ENCODE results near the gene PLPPR1. TPM values are rescaled to one million over a fixed set of nuclear protein-coding genes. Genes with fewer than 3 reads are reported as not detected.
"Not testable (repeated sequence)": the region's sequence is repeated elsewhere in the genome, so short reads cannot be mapped to it uniquely, and the experiment has no call there.

Gene PLPPR1
- total RNA-seq, 3 donors from 2014 or later, result not detected

- DNase-seq, result no peak
- no peaks in the 10 kb centered on the region for H3K4me1 Mint-ChIP-seq (ENCODE audit: low read depth)
- ATAC-seq, result no peak
- no peaks in the 10 kb centered on the region for H3K9me3 Mint-ChIP-seq
- peaks cover 45% of the 10 kb centered on the region for H3K27me3 Mint-ChIP-seq (ENCODE audit: low read depth)
- no peak overlapping the region for H3K4me3 Mint-ChIP-seq
- H3K36me3 Mint-ChIP-seq (ENCODE audit: insufficient read depth), result no peaks in the 10 kb centered on the region
Measured at GRCh38 chr9:101029315-101030085, 973 bp downstream of the PLPPR1 start.

- Mint-ChIP-seq H3K4me3 (no peak overlapping the region), H3K27me3 (ENCODE audit: low read depth) (peaks cover 45% of the 10 kb centered on the region), H3K4me1 (ENCODE audit: low read depth) (no peaks in the 10 kb centered on the region), H3K36me3 (ENCODE audit: insufficient read depth) (no peaks in the 10 kb centered on the region), H3K9me3 (no peaks in the 10 kb centered on the region)
- DNase-seq, result no peak
- ATAC-seq, result no peak
Measured at GRCh38 chr9:101030086-101030391, 1.5 kb downstream of the PLPPR1 start.

- no peaks in the 10 kb centered on the region for H3K9me3 Mint-ChIP-seq
- ATAC-seq (no peak), DNase-seq (no peak)
- H3K4me3 Mint-ChIP-seq, result no peak overlapping the region
- no peaks in the 10 kb centered on the region for H3K4me1 Mint-ChIP-seq (ENCODE audit: low read depth)
- peaks cover 34% of the 10 kb centered on the region for H3K27me3 Mint-ChIP-seq (ENCODE audit: low read depth)
- no peaks in the 10 kb centered on the region for H3K36me3 Mint-ChIP-seq (ENCODE audit: insufficient read depth)
Measured at GRCh38 chr9:101032426-101032825, 3.9 kb downstream of the PLPPR1 start.

GRCh38 chr9:101034222-101034621, 5.7 kb downstream of the PLPPR1 start:
- Mint-ChIP-seq H3K4me3 (no peak overlapping the region), H3K27me3 (ENCODE audit: low read depth) (peaks cover 25% of the 10 kb centered on the region), H3K4me1 (ENCODE audit: low read depth) (no peaks in the 10 kb centered on the region), H3K9me3 (no peaks in the 10 kb centered on the region), H3K36me3 (ENCODE audit: insufficient read depth) (no peaks in the 10 kb centered on the region)
- no peak for ATAC-seq
- DNase-seq, result no peak

- ATAC-seq (no peak), DNase-seq (no peak)
- H3K9me3 Mint-ChIP-seq, result no peaks in the 10 kb centered on the region
- no peaks in the 10 kb centered on the region for H3K4me1 Mint-ChIP-seq (ENCODE audit: low read depth)
- H3K27me3 Mint-ChIP-seq (ENCODE audit: low read depth), result peaks cover 16% of the 10 kb centered on the region
- no peak overlapping the region for H3K4me3 Mint-ChIP-seq
- H3K36me3 Mint-ChIP-seq (ENCODE audit: insufficient read depth), result no peaks in the 10 kb centered on the region
Measured at GRCh38 chr9:101035098-101035497, 6.6 kb downstream of the PLPPR1 start.

GRCh38 chr9:101037430-101037829, 8.9 kb downstream of the PLPPR1 start:
- H3K36me3 Mint-ChIP-seq (ENCODE audit: insufficient read depth), result no peaks in the 10 kb centered on the region
- H3K4me1 Mint-ChIP-seq (ENCODE audit: low read depth), result no peaks in the 10 kb centered on the region
- no peak for DNase-seq
- no peaks in the 10 kb centered on the region for H3K9me3 Mint-ChIP-seq
- no peak for ATAC-seq
- H3K27me3 Mint-ChIP-seq (ENCODE audit: low read depth), result peaks cover 3% of the 10 kb centered on the region
- H3K4me3 Mint-ChIP-seq, result no peak overlapping the region

- ATAC-seq (no peak), DNase-seq (no peak)
- H3K36me3 Mint-ChIP-seq (ENCODE audit: insufficient read depth), result no peaks in the 10 kb centered on the region
- H3K9me3 Mint-ChIP-seq, result no peaks in the 10 kb centered on the region
- H3K4me1 Mint-ChIP-seq (ENCODE audit: low read depth), result no peaks in the 10 kb centered on the region
- H3K27me3 Mint-ChIP-seq (ENCODE audit: low read depth), result peaks cover 3% of the 10 kb centered on the region
- H3K4me3 Mint-ChIP-seq, result no peak overlapping the region
Measured at GRCh38 chr9:101038488-101038887, 10.0 kb downstream of the PLPPR1 start.

GRCh38 chr9:101039581-101039980, 11.1 kb downstream of the PLPPR1 start:
- not testable (repeated sequence) for ATAC-seq; H3K4me3 Mint-ChIP-seq; H3K36me3 Mint-ChIP-seq (ENCODE audit: insufficient read depth); H3K9me3 Mint-ChIP-seq; DNase-seq; H3K27me3 Mint-ChIP-seq (ENCODE audit: low read depth); H3K4me1 Mint-ChIP-seq (ENCODE audit: low read depth)

- ATAC-seq (no peak), DNase-seq (no peak)
- Mint-ChIP-seq H3K36me3 (ENCODE audit: insufficient read depth) (no peaks in the 10 kb centered on the region), H3K4me3 (no peak overlapping the region), H3K4me1 (ENCODE audit: low read depth) (no peaks in the 10 kb centered on the region), H3K9me3 (no peaks in the 10 kb centered on the region), H3K27me3 (ENCODE audit: low read depth) (peaks cover 2% of the 10 kb centered on the region)
Measured at GRCh38 chr9:101047848-101048397, 19.4 kb downstream of the PLPPR1 start.

GRCh38 chr9:101050650-101051049, 22.1 kb downstream of the PLPPR1 start:
- ATAC-seq, result no peak
- no peak overlapping the region for H3K4me3 Mint-ChIP-seq
- H3K4me1 Mint-ChIP-seq (ENCODE audit: low read depth), result no peaks in the 10 kb centered on the region
- H3K27me3 Mint-ChIP-seq (ENCODE audit: low read depth), result peaks cover 5% of the 10 kb centered on the region
- DNase-seq, result no peak
- no peaks in the 10 kb centered on the region for H3K36me3 Mint-ChIP-seq (ENCODE audit: insufficient read depth)
- H3K9me3 Mint-ChIP-seq, result peaks cover 3% of the 10 kb centered on the region

- DNase-seq (no peak), ATAC-seq (no peak)
- peaks cover 4% of the 10 kb centered on the region for H3K9me3 Mint-ChIP-seq
- no peaks in the 10 kb centered on the region for H3K4me1 Mint-ChIP-seq (ENCODE audit: low read depth)
- H3K36me3 Mint-ChIP-seq (ENCODE audit: insufficient read depth), result no peaks in the 10 kb centered on the region
- peaks cover 2% of the 10 kb centered on the region for H3K27me3 Mint-ChIP-seq (ENCODE audit: low read depth)
- no peak overlapping the region for H3K4me3 Mint-ChIP-seq
Measured at GRCh38 chr9:101054657-101055056, 26.1 kb downstream of the PLPPR1 start.

GRCh38 chr9:101055516-101055915, 27.0 kb downstream of the PLPPR1 start:
- Mint-ChIP-seq H3K27me3 (ENCODE audit: low read depth) (peaks cover 2% of the 10 kb centered on the region), H3K9me3 (peaks cover 4% of the 10 kb centered on the region), H3K4me1 (ENCODE audit: low read depth) (no peaks in the 10 kb centered on the region), H3K36me3 (ENCODE audit: insufficient read depth) (no peaks in the 10 kb centered on the region), H3K4me3 (no peak overlapping the region)
- ATAC-seq, result no peak
- DNase-seq, result no peak

- no peaks in the 10 kb centered on the region for H3K4me1 Mint-ChIP-seq (ENCODE audit: low read depth)
- no peak for ATAC-seq
- H3K27me3 Mint-ChIP-seq (ENCODE audit: low read depth), result no peaks in the 10 kb centered on the region
- no peak overlapping the region for H3K4me3 Mint-ChIP-seq
- H3K9me3 Mint-ChIP-seq, result no peaks in the 10 kb centered on the region
- no peaks in the 10 kb centered on the region for H3K36me3 Mint-ChIP-seq (ENCODE audit: insufficient read depth)
- DNase-seq, result no peak
Measured at GRCh38 chr9:101062686-101063085, 34.2 kb downstream of the PLPPR1 start.

GRCh38 chr9:101063192-101063591, 34.7 kb downstream of the PLPPR1 start:
- ATAC-seq (no peak), DNase-seq (no peak)
- H3K27me3 Mint-ChIP-seq (ENCODE audit: low read depth), result no peaks in the 10 kb centered on the region
- H3K4me3 Mint-ChIP-seq, result no peak overlapping the region
- H3K9me3 Mint-ChIP-seq, result no peaks in the 10 kb centered on the region
- no peaks in the 10 kb centered on the region for H3K4me1 Mint-ChIP-seq (ENCODE audit: low read depth)
- H3K36me3 Mint-ChIP-seq (ENCODE audit: insufficient read depth), result no peaks in the 10 kb centered on the region

GRCh38 chr9:101064206-101064605, 35.7 kb downstream of the PLPPR1 start:
- Mint-ChIP-seq H3K4me3 (no peak overlapping the region), H3K9me3 (no peaks in the 10 kb centered on the region), H3K27me3 (ENCODE audit: low read depth) (no peaks in the 10 kb centered on the region), H3K36me3 (ENCODE audit: insufficient read depth) (no peaks in the 10 kb centered on the region), H3K4me1 (ENCODE audit: low read depth) (no peaks in the 10 kb centered on the region)
- DNase-seq, result no peak
- no peak for ATAC-seq

Data from activated T-cell treated with anti-CD3 and anti-CD28 coated beads, Interleukin-2, amount 50 U/mL, for 4 hours (primary cell).